GM21786 (cell line): ENCODE data around the gene WNT7A.

ENCODE experiments used
- ATAC-seq: cut with Tn5 transposase; IDR thresholded peaks from one replicate; pipeline ENCODE4 v1.9.1; 2021; ENCODE audit not compliant: unreplicated experiment

WNT7A gene

DNA sequence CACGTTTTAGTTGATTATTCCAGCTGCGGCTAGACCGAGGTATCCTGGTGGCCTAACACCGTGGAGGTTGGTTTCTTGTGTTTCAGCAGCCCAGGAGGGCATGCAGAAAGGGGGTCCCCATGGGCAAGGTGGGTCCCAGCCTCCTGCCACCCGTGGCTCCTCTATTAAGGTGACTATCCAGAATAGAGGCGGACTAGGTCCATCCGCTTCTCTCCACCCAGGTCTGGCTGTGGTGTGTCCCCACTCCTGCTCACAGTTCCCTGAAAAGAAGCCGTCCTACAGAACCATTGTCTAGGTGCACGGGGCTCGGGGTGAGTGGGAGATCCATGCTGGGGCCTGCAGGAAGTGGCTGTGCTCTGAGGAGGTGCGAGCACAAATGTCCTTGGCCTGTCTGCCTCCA is 81.5 kb downstream of the WNT7A start:
- ATAC-seq, result no peak

GRCh38 chr3:13796701-13797460 is 83.0 kb downstream of the WNT7A start:
- no peak for ATAC-seq

- no peak for ATAC-seq
Observed at GRCh38 chr3:13795816-13796215, 84.1 kb downstream of the WNT7A start.

- no peak for ATAC-seq
Observed at GRCh38 chr3:13794322-13794721, 85.5 kb downstream of the WNT7A start.

GRCh38 chr3:13793451-13793850 is 86.4 kb downstream of the WNT7A start:
- ATAC-seq, result no peak

DNA sequence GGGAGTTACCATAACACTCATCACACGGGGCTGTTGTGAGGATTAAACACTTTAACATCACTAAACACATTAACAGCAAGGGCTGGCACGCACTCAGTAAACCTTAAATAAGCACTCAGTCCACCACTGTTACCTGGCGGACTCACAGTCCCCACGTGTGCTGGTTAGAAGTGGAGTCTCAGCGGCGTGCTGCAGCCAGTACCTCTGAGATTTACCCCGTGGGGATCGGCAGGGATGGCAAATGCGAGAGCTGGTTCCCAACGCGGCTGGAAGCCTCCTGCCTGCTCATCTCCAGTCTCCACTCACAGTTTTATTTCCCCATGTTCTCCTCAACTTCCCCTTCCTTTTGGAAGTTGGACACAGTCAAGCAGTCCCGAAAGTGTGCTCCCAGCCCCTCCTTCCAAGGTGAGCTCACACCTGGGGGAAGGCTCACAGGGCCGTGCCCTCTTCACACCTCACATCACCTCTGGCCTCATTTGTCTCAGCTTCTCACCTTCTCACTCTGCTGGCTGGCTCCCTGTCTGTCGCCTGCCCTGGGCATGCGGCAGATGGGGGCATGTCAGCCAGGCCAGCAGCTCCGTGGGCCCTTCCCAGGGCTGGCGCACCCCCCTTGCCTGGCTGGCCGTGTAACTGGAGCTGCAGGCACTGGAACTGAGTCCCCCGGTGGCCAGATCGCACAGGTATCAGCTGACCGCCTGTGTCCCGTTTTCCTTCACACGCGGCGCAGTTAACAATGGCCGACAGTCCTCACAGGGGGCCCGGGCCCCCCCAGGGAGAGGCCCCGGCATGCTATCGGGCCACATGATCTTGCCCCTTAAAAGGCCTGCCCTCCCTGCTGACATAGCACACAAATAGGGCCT is 87.1 kb downstream of the WNT7A start:
- ATAC-seq, result no peak

DNA sequence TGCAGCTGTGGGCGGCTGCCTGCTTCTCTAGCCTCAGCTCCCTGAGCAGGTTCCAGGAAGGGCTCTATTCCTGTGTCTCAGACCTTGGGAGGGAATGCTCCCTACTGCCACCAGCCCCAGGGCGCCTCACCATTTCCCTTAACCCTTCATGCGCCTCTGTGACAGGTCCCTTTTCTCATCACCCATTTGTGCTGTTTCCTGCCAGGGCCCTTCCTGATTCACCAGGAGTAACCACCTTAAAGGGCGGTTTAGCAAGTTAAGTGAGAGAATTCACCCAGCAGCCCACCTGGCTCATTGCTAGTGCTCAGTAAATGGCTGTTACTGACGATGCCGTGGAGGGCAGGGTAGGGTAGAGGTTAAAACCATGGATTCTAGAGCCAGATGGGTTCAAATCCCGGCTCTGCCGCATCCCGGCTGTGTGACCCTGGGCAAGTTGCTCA is 87.8 kb downstream of the WNT7A start:
- ATAC-seq, result no peak

DNA sequence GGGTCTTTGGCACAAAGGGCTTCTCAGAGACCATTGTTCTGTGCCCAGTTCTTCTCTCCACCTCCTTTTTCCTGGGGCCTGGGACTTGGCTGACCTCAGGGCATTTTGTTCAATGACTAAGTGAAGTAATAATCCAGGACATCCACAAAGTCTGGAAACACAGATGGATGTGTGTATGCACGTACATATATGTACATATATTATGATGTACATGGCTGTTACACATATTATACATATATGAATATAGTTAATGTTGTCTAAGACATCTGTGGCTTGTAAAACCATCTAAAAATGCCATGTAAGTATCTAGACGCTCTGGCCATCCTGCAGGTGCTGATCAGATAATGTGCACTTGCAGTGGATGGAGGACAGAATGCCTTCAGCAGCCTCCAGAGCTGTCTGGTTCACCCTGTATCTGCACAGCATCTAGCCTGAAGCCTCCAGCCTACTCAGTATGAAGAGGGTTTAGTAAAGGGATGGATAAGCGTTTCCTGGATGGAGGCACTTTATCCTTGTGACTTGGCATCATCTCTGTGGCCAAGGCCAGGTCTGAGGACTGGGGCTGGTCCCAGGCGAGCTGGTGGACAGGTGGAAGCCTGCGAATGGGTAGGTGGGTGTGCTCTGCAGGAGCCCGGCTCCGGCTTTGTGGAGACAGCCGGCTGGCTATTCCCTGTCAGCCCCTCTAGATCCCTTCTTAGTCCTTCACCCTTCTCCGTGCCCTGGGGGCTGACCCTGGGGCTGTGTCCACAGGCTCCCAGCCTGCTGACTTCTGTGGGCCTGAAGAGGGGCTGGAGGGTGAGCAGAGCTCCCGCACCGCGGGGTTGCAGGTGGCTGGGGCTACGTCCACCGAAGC is 88.4 kb downstream of the WNT7A start:
- no peak for ATAC-seq

DNA sequence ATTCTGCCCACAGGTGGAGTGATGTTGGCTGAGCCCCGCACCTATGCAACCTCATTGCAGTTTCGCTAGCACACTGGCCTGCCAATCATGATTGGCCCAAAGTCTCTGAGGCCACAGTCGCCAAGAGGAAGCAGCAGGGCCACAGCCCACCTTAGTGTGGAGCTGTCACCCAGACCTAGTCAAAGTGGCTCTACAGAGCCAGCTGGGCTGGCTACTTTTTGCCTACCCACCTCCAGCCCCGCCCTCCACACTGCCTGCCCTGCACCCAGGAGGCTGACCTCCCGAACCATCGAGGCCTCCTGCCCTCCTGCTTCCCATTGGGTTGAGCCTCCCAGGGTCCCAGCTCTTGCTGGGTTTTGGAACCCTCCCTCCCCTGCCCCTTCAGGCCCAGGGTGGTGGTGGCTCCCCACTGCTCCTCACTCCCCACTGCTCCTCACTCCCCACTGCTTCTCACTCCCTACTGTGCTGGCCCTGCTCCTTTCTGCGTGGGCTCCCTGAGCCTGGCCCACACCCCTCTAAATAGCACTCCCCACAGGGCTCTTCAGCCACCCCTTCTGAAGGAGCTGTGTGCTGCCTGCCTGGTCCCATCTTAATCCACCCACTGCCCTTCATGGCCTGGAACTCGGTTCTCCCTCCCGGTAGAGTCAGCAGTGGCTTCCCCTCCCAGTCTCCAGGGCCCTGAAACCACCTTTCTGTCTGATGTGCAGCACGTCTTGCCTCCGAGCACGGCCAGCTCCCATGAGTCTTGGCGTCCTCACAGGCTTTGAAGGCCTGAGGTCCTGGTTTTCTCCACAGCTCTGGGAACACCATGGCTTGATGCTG is 89.3 kb downstream of the WNT7A start:
- ATAC-seq, result no peak

- ATAC-seq, result no peak
Observed at GRCh38 chr3:13788522-13789424, 91.1 kb downstream of the WNT7A start.

- no peak for ATAC-seq
Observed at GRCh38 chr3:13787533-13788132, 92.2 kb downstream of the WNT7A start.

- no peak for ATAC-seq
Observed at GRCh38 chr3:13786811-13787210, 93.1 kb downstream of the WNT7A start.

DNA sequence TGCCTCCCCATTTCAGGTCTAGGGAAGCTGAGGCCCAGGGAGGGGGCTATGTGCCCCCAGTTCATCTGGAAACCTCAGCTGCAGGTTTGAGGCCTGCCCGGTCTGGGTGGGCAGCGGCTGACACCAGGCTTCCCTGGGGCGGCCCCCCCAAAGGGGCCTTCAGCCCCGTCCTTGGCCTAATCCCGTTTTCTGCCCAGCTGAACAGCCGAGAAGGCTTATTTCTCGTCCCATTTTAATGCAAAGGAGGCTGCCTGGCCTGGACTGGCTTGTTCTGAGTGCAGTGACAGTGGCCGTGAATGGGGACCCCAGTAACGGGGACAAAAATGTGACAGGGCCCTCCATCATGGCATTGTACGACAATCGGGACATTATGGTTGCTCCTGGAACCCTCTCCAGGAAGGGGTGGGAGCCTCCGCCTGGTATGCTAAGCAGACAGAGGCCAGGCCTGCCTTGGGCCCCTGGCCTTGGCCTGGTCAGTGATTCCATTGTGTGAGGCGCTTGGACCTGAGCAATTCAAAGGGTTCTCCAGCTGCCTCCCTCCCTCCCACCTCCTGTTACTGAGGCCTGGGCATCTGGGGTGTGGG is 93.9 kb downstream of the WNT7A start:
- no peak for ATAC-seq

GRCh38 chr3:13785351-13785750 is 94.5 kb downstream of the WNT7A start:
- no peak for ATAC-seq

- no peak for ATAC-seq
Observed at GRCh38 chr3:13783476-13783875, 96.4 kb downstream of the WNT7A start.

DNA sequence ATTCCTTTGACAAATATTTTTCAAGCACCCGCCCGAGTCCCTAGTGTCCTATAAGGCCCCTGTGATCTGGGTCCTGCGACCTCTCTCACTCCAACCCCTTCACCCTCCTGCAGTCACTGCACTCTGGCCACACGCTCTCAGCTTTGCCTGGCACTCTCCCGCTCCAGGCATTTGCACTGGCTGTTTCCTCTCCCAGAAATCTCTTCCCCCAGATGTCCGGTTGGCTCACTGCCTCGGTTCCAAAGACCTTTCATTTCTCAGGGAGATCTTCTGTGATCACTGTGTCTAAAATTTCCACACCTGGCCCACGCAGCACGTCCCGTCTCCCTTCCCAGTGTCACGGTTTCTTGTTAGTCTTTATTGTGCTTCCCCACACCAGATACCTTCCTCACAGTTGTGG is 97.4 kb downstream of the WNT7A start:
- no peak for ATAC-seq

- ATAC-seq, result no peak
Observed at GRCh38 chr3:13781417-13781816, 98.5 kb downstream of the WNT7A start.

DNA sequence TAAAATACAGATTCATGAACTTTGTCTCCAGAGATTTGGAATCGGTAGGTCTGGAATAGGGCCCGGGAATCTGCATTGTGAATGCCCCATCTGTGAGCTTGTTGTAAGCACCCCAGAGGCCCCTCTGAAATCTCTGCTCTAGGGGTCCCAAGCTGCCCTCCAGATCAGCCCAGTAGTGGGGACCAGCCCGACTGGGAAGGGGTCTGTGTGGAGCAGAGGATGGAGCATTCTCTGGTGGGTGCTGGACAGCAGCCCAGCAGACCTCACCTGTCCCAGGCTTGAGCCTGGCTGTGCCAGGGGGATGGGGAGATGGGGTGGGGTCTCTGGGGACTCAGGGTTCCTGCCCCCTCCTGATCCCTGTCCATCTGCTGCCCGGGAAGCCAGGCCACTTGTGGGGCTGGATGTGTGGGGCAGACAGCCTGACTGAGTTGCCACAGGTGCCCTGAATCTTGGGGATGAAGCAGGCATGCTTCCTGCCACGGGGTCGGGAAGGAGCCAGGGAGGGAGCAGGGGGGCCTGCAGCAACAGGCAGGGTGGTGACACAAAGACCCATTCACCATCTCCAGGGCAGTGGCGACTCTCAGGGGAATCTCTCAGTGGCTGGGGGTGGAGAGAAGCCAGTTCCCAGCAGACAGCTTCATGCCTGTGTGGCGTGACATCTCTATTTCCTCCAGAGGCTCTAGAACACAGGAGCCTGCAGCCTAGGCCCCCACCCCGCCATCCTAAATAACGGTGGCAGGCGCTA is 99.3 kb downstream of the WNT7A start:
- ATAC-seq, result no peak
